HepG2 (cell line): Measurements from ENCODE around the gene SERBP1. TPM values are rescaled to one million over a fixed set of nuclear protein-coding genes. Genes with fewer than 3 reads are reported as not detected.

ENCODE experiments used
- HINFP ChIP-seq: sonication (generic); formaldehyde crosslinking; IDR thresholded peaks from 2 replicates; pipeline ENCODE4 v1.4.0; 2020; ENCODE audit warnings: low read depth, mild to moderate bottlenecking, missing genetic modification reagents
- HMGXB3 ChIP-seq: sonication (generic); formaldehyde crosslinking; IDR thresholded peaks from 2 replicates; pipeline ENCODE4 v1.4.0; 2020; ENCODE audit warnings: missing genetic modification reagents, borderline replicate concordance
- PHF21A ChIP-seq: sonication (generic); formaldehyde crosslinking; IDR thresholded peaks from 2 replicates; pipeline ENCODE4 v1.5.0; 2020; ENCODE audit warnings: mild to moderate bottlenecking, missing genetic modification reagents
- REL ChIP-seq: sonication (generic); formaldehyde crosslinking; conservative IDR thresholded peaks from 2 replicates; pipeline ENCODE4 v1.8.0; 2022; ENCODE audit warnings: mild to moderate bottlenecking, missing genetic modification reagents, moderate library complexity
- RORA ChIP-seq: sonication (generic); formaldehyde crosslinking; IDR thresholded peaks from 2 replicates; pipeline ENCODE4 v1.5.0; 2020; ENCODE audit warnings: mild to moderate bottlenecking, missing genetic modification reagents, moderate library complexity
- SOX5 ChIP-seq: IDR thresholded peaks from 2 replicates; pipeline ENCODE4 v1.6.1; 2016; ENCODE audit warnings: borderline replicate concordance
- TBX2 ChIP-seq: sonication (generic); formaldehyde crosslinking; IDR thresholded peaks from 2 replicates; pipeline ENCODE4 v1.5.0; 2020; ENCODE audit warnings: missing genetic modification reagents, mild to moderate bottlenecking, borderline replicate concordance
- TEAD3 ChIP-seq: optimal IDR thresholded peaks from 2 replicates; pipeline ENCODE3; 2016; ENCODE audit warnings: borderline replicate concordance
- ZBTB33 ChIP-seq: sonication (generic); formaldehyde crosslinking; IDR thresholded peaks from 2 replicates; pipeline ENCODE4 v1.4.0; 2020; ENCODE audit warnings: missing genetic modification reagents
- ZGPAT ChIP-seq: IDR thresholded peaks from 2 replicates; pipeline ENCODE4 v1.6.1; 2016; ENCODE audit warnings: mild to moderate bottlenecking
- ZNF180 ChIP-seq: sonication (generic); formaldehyde crosslinking; IDR thresholded peaks from 2 replicates; pipeline ENCODE4 v1.4.0; 2020; ENCODE audit warnings: low read depth, missing genetic modification reagents, borderline replicate concordance
- ZNF567 ChIP-seq: sonication (generic); formaldehyde crosslinking; IDR thresholded peaks from 2 replicates; pipeline ENCODE4 v1.8.1; 2023; ENCODE audit warnings: mild to moderate bottlenecking, missing genetic modification reagents, borderline replicate concordance
- ZNF609 ChIP-seq: sonication (generic); formaldehyde crosslinking; IDR thresholded peaks from 2 replicates; pipeline ENCODE4 v1.4.0; 2020; ENCODE audit warnings: mild to moderate bottlenecking, missing genetic modification reagents, borderline replicate concordance
- polyA plus RNA-seq, 8 experiments: library from polyadenylated mRNA; depleted of rRNA in 3 of 8; stranded (reverse) in 7 of 8; unstranded in 1 of 8; fragments of >200 nt; fragmentation: Illumina TruSeq in 4 of 8; extraction: Trizol in 4 of 8; gene quantifications; 2 replicates each; pipeline versions ENCODE4 v1.2.1 to v1.2.3, GENCODE V29; 2011 to 2016; ENCODE audit warnings: low read depth in 4 of 8, missing spikeins in 1 of 8, mixed read lengths in 1 of 8; ENCODE audit not compliant: insufficient read depth in 1 of 8
- total RNA-seq, 5 experiments: library from RNA; depleted of rRNA; stranded (reverse); fragments of >200 nt; fragmentation: Illumina TruSeq; extraction: Trizol; gene quantifications; 2 replicates each; pipeline ENCODE4 v1.2.3, GENCODE V29; 2016; ENCODE audit warnings: low read depth in 1 of 5

Gene SERBP1
- total and polyA plus RNA-seq, 2 of the 13 experiments (the other 11 are each of a cell fraction or from before 2014, with no cell fraction given) = 175 to 281 TPM

GRCh38 chr1:67430358-67431155 lies at the start of gene SERBP1 (continued):
- TF ChIP-seq HINFP (CRISPR knock-in tag) (no peak), TBX2 (CRISPR knock-in tag) (peak; percentile 89), REL (CRISPR knock-in tag) (peak; percentile 19; the same call in 1 of the 2 replicates), ZNF609 (CRISPR knock-in tag) (no peak; the same call in 1 of the 2 replicates), ZGPAT (CRISPR knock-in tag) (peak; percentile 89), TEAD3 (CRISPR knock-in tag) (peak; percentile 71), PHF21A (CRISPR knock-in tag) (peak; percentile 11; the same call in 1 of the 2 replicates), ZNF180 (peak; percentile 84; the same call in 1 of the 2 replicates), ZNF567 (CRISPR knock-in tag) (no peak; the same call in 1 of the 2 replicates), RORA (CRISPR knock-in tag) (no peak), ZBTB33 (CRISPR knock-in tag) (no peak), SOX5 (CRISPR knock-in tag) (peak; percentile 6; the same call in 1 of the 2 replicates), HMGXB3 (CRISPR knock-in tag) (peak; percentile 6; the same call in 1 of the 2 replicates)
